Measurements from ENCODE around the gene PACSIN1.

The PACSIN1 gene

GRCh38 chr6:34551720-34552119, 85.8 kb downstream of the PACSIN1 start:
- H3K27ac ChIP-seq, result no peak overlapping the region
- no peak overlapping the region for H3K9ac ChIP-seq (ENCODE audit: insufficient read length)
- DNase-seq (ENCODE audit: low read depth, low spot score), result no peak
- no peaks in the 10 kb centered on the region for H3K9me3 ChIP-seq (ENCODE audit: low read depth, low read length)
- H3K4me3 ChIP-seq, result no peak overlapping the region
- no peaks in the 10 kb centered on the region for H3K36me3 ChIP-seq (ENCODE audit: insufficient read depth, low read length)
- TF ChIP-seq FOXP2 (optimal IDR thresholded peaks at IDR 0.05; ENCODE audit: control extremely low read depth, extremely low read length, insufficient read depth) (no peak), EZH2 (IDR thresholded peaks at IDR 0.05) (no peak), POLR2AphosphoS5 (IDR thresholded peaks at IDR 0.05; ENCODE audit: borderline replicate concordance, low read depth, low read length) (no peak)

- TF ChIP-seq FOXP2 (optimal IDR thresholded peaks at IDR 0.05; ENCODE audit: control extremely low read depth, extremely low read length, insufficient read depth) (no peak), EZH2 (IDR thresholded peaks at IDR 0.05) (no peak), POLR2AphosphoS5 (IDR thresholded peaks at IDR 0.05; ENCODE audit: borderline replicate concordance, low read depth, low read length) (no peak)
- H3K9me3 ChIP-seq (ENCODE audit: low read depth, low read length), result no peaks in the 10 kb centered on the region
- DNase-seq (ENCODE audit: low read depth, low spot score), result no peak
- H3K36me3 ChIP-seq (ENCODE audit: insufficient read depth, low read length), result no peaks in the 10 kb centered on the region
- H3K9ac ChIP-seq (ENCODE audit: insufficient read length), result no peak overlapping the region
- no peak overlapping the region for H3K27ac ChIP-seq
- H3K4me3 ChIP-seq, result no peak overlapping the region
Measured at GRCh38 chr6:34552620-34553019, 86.7 kb downstream of the PACSIN1 start.

- Histone ChIP-seq H3K9me3 (ENCODE audit: low read depth, low read length) (no peaks in the 10 kb centered on the region), H3K9ac (ENCODE audit: insufficient read length) (no peak overlapping the region), H3K4me3 (no peak overlapping the region), H3K36me3 (ENCODE audit: insufficient read depth, low read length) (no peaks in the 10 kb centered on the region), H3K27ac (no peak overlapping the region)
- TF ChIP-seq FOXP2 (optimal IDR thresholded peaks at IDR 0.05; ENCODE audit: control extremely low read depth, extremely low read length, insufficient read depth) (no peak), POLR2AphosphoS5 (IDR thresholded peaks at IDR 0.05; ENCODE audit: borderline replicate concordance, low read depth, low read length) (no peak), EZH2 (IDR thresholded peaks at IDR 0.05) (no peak)
- no peak for DNase-seq (ENCODE audit: low read depth, low spot score)
Measured at GRCh38 chr6:34553146-34553545, 87.3 kb downstream of the PACSIN1 start.

- H3K9me3 ChIP-seq (ENCODE audit: low read depth, low read length), result no peaks in the 10 kb centered on the region
- H3K4me3 ChIP-seq, result no peak overlapping the region
- DNase-seq (ENCODE audit: low read depth, low spot score), result no peak
- H3K36me3 ChIP-seq (ENCODE audit: insufficient read depth, low read length), result no peaks in the 10 kb centered on the region
- TF ChIP-seq FOXP2 (optimal IDR thresholded peaks at IDR 0.05; ENCODE audit: control extremely low read depth, extremely low read length, insufficient read depth), result no peak
- TF ChIP-seq POLR2AphosphoS5 (IDR thresholded peaks at IDR 0.05; ENCODE audit: borderline replicate concordance, low read depth, low read length), result no peak
- no peak for TF ChIP-seq EZH2 (IDR thresholded peaks at IDR 0.05)
- no peak overlapping the region for H3K9ac ChIP-seq (ENCODE audit: insufficient read length)
- H3K27ac ChIP-seq, result no peak overlapping the region
Measured at GRCh38 chr6:34553750-34554149, 87.9 kb downstream of the PACSIN1 start.

GRCh38 chr6:34554291-34555006, 88.6 kb downstream of the PACSIN1 start:
- TF ChIP-seq EZH2 (IDR thresholded peaks at IDR 0.05) (no peak), POLR2AphosphoS5 (IDR thresholded peaks at IDR 0.05; ENCODE audit: borderline replicate concordance, low read depth, low read length) (no peak), FOXP2 (optimal IDR thresholded peaks at IDR 0.05; ENCODE audit: control extremely low read depth, extremely low read length, insufficient read depth) (no peak)
- Histone ChIP-seq H3K27ac (no peak overlapping the region), H3K9ac (ENCODE audit: insufficient read length) (no peak overlapping the region), H3K4me3 (no peak overlapping the region), H3K36me3 (ENCODE audit: insufficient read depth, low read length) (no peaks in the 10 kb centered on the region), H3K9me3 (ENCODE audit: low read depth, low read length) (no peaks in the 10 kb centered on the region)
- no peak for DNase-seq (ENCODE audit: low read depth, low spot score)

- Histone ChIP-seq H3K9ac (ENCODE audit: insufficient read length) (no peak overlapping the region), H3K36me3 (ENCODE audit: insufficient read depth, low read length) (no peaks in the 10 kb centered on the region), H3K27ac (no peak overlapping the region), H3K4me3 (no peak overlapping the region), H3K9me3 (ENCODE audit: low read depth, low read length) (no peaks in the 10 kb centered on the region)
- TF ChIP-seq POLR2AphosphoS5 (IDR thresholded peaks at IDR 0.05; ENCODE audit: borderline replicate concordance, low read depth, low read length) (no peak), EZH2 (IDR thresholded peaks at IDR 0.05) (no peak), FOXP2 (optimal IDR thresholded peaks at IDR 0.05; ENCODE audit: control extremely low read depth, extremely low read length, insufficient read depth) (no peak)
- no peak for DNase-seq (ENCODE audit: low read depth, low spot score)
Measured at GRCh38 chr6:34555007-34555322, 89.1 kb downstream of the PACSIN1 start.

- no peak overlapping the region for H3K4me3 ChIP-seq
- no peaks in the 10 kb centered on the region for H3K9me3 ChIP-seq (ENCODE audit: low read depth, low read length)
- no peak overlapping the region for H3K9ac ChIP-seq (ENCODE audit: insufficient read length)
- TF ChIP-seq POLR2AphosphoS5 (IDR thresholded peaks at IDR 0.05; ENCODE audit: borderline replicate concordance, low read depth, low read length) (no peak), FOXP2 (optimal IDR thresholded peaks at IDR 0.05; ENCODE audit: control extremely low read depth, extremely low read length, insufficient read depth) (no peak)
- no peaks in the 10 kb centered on the region for H3K36me3 ChIP-seq (ENCODE audit: insufficient read depth, low read length)
- no peak for DNase-seq (ENCODE audit: low read depth, low spot score)
- H3K27ac ChIP-seq, result no peak overlapping the region
Measured at GRCh38 chr6:34555328-34555727, 89.5 kb downstream of the PACSIN1 start.

- H3K27ac ChIP-seq, result no peak within 1 kb of the TSS
- H3K9ac ChIP-seq (ENCODE audit: insufficient read length), result no peak within 1 kb of the TSS
- TF ChIP-seq POLR2AphosphoS5 (IDR thresholded peaks at IDR 0.05; ENCODE audit: borderline replicate concordance, low read depth, low read length) (no peak), EZH2 (IDR thresholded peaks at IDR 0.05) (no peak), FOXP2 (optimal IDR thresholded peaks at IDR 0.05; ENCODE audit: control extremely low read depth, extremely low read length, insufficient read depth) (no peak)
- DNase-seq (ENCODE audit: low read depth, low spot score), result no peak
- no peaks in the 10 kb centered on the region for H3K9me3 ChIP-seq (ENCODE audit: low read depth, low read length)
- H3K36me3 ChIP-seq (ENCODE audit: insufficient read depth, low read length), result no peaks in the 10 kb centered on the region
- no peak within 1 kb of the TSS for H3K4me3 ChIP-seq
Measured at GRCh38 chr6:34556031-34556471, 90.2 kb downstream of the PACSIN1 start, which contains the start of gene SPDEF. SPDEF (minus strand) TSS chr6:34556329; CDS start chr6:34544455, 11,874 bp downstream.

GRCh38 chr6:34556493-34556892, 90.6 kb downstream of the PACSIN1 start:
- DNase-seq (ENCODE audit: low read depth, low spot score), result no peak
- Histone ChIP-seq H3K27ac (no peak overlapping the region), H3K36me3 (ENCODE audit: insufficient read depth, low read length) (no peaks in the 10 kb centered on the region), H3K4me3 (no peak overlapping the region), H3K9ac (ENCODE audit: insufficient read length) (no peak overlapping the region), H3K9me3 (ENCODE audit: low read depth, low read length) (no peaks in the 10 kb centered on the region)
- TF ChIP-seq POLR2AphosphoS5 (IDR thresholded peaks at IDR 0.05; ENCODE audit: borderline replicate concordance, low read depth, low read length) (no peak), EZH2 (IDR thresholded peaks at IDR 0.05) (no peak), FOXP2 (optimal IDR thresholded peaks at IDR 0.05; ENCODE audit: control extremely low read depth, extremely low read length, insufficient read depth) (no peak)

Data from SK-N-MC (cell line).